ENCODE results near the gene TSHZ3. TPM values are rescaled to one million over a fixed set of nuclear protein-coding genes. Genes with fewer than 3 reads are reported as not detected.

Gene TSHZ3
- total RNA-seq, 2 experiments from 2014 or later = 0.52 to 0.57 TPM

DNA sequence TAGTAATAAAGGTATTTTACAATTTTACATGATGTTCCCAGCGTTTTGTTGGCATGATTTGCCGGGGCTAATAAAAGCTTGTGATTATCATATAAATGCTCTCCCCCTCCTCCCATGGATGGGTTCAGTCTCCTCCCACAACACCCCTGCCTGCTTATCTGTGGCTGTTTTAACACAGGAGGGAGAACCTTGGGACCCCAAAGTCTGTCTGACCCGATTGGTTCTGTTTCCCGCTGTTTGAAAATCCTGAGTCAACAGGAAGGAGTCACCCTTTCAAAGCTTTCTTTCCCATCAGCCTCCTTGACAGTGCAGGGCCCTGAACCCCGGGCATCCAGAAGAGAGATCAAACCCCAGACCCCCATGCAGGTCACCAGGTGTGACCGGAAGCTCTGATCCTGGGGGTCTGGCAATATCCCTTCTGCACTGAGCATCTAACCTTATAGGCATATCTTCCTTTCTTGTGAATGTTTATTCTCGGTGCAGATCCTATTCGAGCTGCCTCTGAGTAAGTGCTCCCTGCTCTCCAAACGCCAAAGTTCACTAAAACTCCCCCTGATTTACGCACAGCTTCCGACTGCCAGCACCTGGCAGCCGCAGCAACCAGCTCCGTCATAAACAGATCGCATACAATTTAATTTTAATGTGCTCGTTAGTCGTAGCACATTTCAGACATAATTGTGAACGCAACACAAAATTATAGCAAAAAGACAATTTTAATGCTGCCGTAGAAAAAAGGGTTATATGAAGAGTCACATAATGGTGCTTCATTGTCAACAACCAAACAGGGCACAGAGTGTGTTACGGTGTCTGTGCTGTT is 74.8 kb downstream of the TSHZ3 start:
- ChIA-PET POLR2A (interaction anchor here (0.7 kb wide), 1 partner anchor 79 kb away, joined by 4 read pairs; no protein-coding TSS in a partner anchor), CTCF (interaction anchor here (0.5 to 0.6 kb wide), 2 partner anchors 391 to 721 kb away, joined by 3 read pairs; no protein-coding TSS in a partner anchor)

DNA sequence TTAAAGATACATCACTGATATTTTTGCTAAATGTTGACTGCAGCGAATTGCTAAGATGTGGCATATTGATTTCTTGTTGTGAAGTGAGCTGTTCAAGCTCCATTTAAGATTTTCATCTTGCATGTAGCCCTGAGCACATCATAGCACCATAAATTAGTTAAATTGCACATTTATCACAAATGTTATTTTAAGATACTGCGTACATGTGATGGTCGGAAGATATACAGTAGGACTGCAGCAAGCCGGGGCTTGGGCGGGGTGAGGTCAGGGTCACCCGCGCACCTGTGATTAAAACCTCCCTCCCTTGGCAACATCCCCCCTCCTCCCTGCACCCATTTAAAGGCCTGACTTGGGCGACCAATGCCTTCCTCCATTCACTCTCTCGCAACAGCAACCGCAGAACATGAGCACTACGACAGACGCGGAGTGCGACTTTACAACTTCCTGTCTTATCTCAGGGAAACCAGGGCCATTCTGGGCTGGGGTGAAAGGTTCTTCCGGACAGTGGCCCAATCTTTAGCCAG is 76.6 kb downstream of the TSHZ3 start:
- POLR2A ChIA-PET = no interaction called here
- CTCF ChIA-PET = interaction anchor here (1.1 kb wide), 1 partner anchor 25 kb away, joined by 3 read pairs; no protein-coding TSS in a partner anchor

DNA sequence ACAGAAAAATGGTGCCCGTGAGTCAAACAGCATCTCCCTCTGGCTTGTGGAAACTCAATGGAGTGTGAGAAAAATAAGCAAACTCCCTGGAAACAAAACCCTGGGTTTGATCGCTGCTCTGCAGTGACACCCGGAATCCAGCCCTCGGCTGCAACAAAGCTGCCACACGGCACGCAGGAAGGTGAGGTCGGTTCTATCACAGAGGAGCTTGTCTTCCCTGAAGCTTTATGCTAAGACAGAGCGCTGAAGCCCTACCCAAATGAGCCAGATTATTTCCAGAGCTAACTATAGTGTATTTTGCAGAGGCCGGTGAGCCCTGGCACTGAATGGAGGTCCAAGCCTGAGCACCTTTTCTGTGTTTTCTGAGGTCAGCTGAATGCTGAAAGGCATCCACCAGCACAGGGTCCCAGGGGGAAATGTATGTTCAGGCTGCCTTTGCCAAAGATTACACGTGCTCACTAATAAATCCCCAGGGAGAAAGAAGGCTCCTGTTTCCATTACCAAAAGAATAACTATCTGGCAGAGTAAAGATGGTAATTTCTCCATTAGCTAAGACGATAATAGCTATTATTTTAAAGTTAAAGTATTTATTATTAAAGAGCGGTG is 77.8 kb downstream of the TSHZ3 start:
- ChIA-PET CTCF (interaction anchor here (0.9 to 1.1 kb wide), 2 partner anchors 16 to 26 kb away, joined by 3 read pairs; no protein-coding TSS in a partner anchor), POLR2A (no interaction called here)

DNA sequence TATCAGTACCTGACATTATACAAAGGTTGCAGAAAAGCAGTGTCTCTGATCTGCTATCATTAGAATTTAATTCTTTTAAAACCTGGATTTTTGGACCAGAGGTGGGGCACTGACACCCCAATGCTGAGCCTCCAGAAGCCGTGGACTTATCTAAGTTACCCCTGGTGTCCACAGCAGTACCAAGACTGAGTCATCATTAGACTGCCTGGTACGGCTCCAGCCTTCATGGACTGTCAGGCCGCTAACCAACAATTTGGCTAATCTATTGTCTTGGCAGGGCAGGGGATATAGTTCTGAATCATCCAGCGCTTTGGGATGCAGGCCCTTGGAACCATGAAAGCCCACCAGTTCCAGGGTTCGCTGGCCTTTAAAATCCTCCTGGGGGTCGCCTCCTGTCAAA is 78.3 kb downstream of the TSHZ3 start:
- CTCF ChIA-PET = no interaction called here
- POLR2A ChIA-PET = no interaction called here

DNA sequence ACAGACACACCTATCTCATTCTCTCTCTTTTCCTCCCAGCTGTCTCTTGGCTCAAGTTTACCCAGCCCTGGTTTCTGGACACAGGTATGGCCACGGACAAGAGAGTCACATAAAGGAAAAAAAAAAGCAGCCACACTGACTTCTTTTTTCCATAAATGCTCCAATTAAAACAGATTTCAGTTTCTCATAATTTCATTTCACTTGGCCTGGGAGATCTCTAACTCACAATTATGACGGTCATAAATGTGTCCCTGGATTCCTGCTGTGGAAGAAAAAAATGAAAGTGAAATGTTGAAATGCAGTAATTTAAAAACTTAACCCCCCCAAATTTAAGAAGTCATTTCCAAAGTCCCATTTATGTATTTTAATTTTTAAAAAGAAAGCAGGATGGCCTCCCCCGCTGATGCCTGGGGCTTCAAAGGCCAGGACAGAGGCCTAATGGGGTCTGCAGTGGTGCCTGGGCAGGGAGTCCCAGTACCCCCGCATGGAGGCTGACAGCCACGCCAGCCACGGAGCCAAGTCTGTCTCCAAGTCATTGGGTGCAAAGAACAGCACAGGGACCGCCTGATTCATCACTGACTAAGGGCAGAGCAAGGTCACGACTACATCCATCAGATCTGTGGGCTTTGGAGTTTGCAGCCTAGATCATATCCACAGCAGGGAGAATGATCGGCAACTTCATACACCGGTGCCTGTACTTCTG is 79.7 kb downstream of the TSHZ3 start:
- POLR2A ChIA-PET = no interaction called here
- CTCF ChIA-PET = no interaction called here

DNA sequence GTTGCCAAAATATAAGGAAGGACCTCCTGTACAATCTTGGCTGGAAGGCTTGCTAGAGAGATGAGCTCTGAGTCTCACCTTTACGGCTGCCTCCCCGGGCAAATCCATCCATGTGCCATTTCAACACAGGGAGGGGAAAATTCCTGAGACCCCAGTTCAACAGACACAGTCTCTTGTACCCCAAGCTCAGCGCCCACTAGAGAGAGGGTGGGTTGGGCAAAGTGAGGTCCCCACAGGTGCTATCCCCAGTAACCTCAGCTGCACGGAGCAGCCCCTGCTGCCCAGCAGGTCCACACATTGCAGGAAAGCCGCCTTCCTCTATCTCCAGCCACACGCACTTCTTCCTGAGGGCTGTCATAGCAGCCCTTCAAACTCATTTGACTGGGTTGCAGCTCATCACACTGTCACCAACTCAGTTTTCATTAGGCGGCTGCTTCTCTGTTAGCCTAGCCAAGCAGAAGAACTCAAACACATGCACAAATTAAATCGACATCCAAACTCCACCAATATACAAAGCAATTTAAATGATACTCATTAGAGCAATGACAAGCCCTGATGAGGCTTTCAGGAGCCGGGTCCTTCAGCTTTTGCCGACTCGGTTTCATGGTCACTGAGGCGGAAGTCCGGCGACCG is 80.4 kb downstream of the TSHZ3 start:
- POLR2A ChIA-PET = no interaction called here
- CTCF ChIA-PET = no interaction called here

DNA sequence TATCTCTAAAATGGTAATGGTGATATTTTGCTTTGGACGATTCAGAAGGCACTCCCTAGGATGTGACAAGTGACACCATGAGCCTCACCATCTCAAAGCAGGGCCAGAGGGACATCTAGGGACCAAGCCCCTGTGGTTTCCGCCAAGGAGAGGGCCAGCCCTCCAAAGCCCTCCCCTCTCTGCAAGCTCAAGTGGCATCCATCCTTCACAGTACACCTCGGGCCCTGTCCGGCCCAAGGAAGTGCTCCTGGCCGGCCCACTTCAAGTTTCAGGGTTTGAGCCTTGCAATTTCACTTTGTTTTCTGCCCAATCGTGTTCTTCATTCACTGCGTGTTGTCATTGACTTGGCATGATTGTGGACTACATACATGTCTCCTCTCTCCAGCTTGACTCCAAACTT is 82.5 kb downstream of the TSHZ3 start:
- ChIA-PET POLR2A (no interaction called here), CTCF (no interaction called here)

DNA sequence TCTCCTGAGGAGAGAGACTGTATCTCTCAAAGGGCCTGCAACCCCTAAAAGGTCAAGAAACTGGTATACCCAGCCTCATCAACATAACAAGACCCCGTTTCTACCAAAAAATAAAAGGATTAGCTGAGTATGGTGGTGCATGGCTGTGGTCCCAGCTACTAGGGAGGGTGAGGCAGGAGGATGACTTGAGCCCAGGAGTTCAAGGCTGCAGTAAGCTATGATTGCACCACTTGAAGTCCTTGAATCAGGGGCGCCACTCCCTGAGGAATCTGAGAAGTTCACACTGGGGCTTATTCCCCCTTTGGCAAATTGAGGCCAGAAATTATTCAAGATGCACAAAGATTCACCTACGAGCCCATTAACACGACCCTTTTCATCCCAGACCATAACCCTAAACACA is 83.0 kb downstream of the TSHZ3 start:
- POLR2A ChIA-PET = no interaction called here
- CTCF ChIA-PET = no interaction called here

DNA sequence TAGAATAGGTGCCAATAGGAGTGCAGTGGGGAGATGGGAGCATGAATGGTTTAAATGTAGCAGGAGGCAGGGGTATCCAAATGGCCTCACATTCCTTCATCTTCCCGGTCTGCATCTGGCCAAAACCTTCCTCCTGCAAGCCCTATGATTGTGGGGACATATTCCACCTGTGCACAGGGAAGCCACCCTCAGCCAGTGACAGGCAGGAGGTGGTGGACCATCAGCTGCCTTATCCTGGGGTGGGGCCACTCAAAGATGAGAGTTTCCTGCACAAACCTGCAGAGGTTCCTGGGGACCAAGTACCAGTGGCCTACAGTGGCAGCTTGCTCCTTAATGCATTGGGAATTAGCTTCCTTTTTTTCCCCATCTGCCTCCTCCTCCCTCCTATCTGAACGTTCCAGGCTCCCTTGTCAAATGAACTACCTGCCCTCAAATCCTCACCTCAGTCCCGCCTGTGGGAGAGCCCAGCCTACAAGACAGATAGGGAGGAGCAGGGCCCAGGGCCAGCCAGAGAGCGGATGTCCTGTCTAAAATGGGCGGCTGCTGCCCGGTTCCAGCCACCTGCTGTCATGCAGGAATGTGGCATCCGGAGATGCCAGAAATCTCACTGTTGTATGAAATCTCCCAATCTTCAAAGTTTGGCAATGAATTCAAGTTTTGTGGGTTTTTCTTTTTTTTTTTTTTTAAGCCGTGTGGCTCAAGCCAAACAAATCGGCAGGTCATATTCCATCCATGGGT is 85.0 kb downstream of the TSHZ3 start:
- ChIA-PET POLR2A (no interaction called here), CTCF (no interaction called here)

DNA sequence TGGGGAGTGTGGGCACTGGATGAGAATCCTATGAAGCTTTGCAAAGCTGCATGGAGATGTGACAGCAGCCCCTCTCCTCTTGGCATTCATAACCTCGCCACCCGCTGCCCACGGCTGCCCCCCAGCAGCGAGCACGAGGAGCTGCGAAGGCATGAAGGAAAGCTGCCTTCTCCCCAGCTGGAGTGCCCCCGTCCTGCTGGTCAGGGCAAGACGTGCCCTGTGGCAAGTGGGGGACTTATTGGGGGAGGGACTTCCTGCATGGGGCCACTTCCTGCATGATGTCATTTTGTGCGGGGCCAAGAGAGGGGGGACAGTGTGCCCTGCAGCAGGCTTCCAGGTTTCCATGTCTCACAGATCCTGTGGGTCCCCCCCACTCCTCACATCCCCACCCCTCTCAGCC is 85.9 kb downstream of the TSHZ3 start:
- ChIA-PET POLR2A (no interaction called here), CTCF (no interaction called here)

DNA sequence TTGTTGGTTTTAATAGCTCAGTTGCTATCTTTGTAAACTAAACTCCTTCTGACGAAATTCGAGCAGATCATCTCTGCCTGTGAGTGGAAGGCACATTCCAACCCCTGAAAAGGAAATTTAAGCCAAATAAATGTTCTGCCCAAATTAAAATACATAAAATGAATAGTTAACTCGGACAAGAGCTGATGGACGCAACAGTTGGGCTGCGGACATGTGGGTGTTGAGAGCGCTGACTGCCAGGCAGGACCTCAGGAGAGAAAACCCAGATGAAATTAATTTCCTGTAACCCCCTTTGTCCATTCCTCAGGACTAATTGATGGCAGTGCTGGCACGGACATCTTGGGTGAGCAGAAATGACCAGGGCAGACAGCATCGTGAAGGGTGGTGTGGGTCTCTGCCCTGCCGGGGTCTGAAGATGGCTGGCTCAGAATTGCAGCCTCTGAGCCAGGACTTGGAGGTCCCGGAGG is 86.5 kb downstream of the TSHZ3 start:
- CTCF ChIA-PET = no interaction called here
- POLR2A ChIA-PET = no interaction called here

DNA sequence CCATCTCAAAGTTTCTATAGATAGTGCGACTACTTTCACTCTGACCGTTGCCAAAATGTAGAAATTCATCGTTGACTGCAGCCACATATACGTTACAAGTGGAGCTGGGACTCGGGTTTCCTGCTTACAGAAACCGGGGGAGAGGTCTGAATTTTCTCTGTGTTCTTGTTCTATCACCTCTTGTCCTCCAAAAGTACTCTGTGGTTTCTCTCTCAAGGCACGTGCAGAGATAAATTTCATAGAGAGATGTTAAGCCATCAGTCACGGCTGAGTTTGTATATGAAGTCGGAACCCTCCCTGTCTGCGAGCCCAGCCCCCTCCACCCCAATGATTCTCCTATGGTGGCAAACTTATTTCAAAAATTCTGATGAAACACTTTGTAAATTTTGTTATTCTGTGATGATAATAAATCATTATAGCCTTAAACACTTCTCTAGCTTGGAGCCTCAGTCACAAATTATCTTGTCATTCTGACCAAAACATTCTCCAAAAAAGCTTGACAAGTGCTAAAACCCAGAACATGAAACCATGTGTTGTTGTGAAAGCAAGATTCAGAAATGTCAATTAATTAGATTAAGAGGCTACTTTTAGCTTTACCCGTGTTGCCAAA is 87.5 kb downstream of the TSHZ3 start:
- POLR2A ChIA-PET = no interaction called here
- CTCF ChIA-PET = no interaction called here

DNA sequence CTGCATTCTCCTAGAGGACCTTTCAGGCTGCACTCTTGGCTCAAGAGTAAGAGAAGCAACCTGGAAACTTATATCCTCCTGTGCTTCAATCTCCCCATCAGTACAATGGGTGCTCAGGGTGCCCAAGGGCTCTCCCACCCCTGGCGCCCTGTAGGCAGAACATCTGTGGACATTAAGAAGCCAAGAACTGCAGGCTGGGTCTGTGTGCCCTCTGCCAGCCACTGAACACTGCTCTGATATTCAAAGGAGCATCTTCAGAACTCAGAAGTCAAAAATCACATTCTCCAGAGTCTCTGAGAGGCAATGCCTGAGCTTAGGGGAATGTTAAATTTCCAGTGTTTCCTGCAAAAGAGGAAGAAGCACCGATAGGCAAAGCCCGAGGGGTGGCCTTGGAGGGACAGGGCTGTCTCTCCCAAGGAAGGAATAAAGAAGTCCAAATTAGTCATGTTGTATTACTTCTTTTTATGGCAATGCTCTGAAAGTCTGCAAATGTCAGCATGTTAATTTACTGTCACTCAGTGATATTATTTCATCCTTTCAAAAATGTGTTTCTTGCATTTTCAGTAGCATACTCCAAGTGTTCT is 88.1 kb downstream of the TSHZ3 start:
- ChIA-PET POLR2A (no interaction called here), CTCF (no interaction called here)

DNA sequence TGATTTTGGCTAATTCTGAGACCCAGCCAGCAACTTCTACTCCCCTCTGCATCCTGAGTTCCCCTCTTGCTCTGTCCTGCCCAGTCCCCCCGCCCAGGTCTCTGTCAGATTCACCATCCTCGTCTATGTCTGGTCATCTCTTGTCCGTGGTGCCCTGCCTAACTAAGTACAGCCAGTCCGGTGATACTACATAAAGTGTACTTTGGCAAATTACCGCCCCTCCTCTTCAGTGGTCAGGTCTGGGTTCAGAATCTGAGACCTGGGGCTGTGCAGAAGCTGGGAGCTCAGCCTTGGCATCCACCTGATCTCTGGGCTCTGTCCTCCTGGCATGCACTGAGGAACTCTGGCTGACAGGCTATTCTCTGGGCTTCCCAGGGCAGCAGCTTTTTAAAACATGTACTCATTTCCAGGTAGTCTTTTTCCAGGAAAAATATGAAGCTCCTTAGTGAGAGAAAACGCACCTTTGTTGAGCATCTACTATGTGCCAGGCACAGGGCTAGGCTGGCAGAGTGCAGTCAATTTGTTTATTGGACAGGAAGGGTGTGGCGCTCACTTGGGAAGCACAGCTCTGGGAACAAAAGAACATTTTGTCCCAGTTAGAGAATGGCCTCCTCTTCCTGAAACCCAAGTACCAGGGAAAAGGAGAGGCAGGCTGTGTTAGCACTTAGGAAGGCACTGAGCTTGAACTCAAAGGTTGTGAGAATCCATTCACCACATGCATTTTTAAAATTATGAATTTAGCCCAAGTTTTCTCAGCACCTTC is 88.9 kb downstream of the TSHZ3 start:
- ChIA-PET POLR2A (no interaction called here), CTCF (no interaction called here)

DNA sequence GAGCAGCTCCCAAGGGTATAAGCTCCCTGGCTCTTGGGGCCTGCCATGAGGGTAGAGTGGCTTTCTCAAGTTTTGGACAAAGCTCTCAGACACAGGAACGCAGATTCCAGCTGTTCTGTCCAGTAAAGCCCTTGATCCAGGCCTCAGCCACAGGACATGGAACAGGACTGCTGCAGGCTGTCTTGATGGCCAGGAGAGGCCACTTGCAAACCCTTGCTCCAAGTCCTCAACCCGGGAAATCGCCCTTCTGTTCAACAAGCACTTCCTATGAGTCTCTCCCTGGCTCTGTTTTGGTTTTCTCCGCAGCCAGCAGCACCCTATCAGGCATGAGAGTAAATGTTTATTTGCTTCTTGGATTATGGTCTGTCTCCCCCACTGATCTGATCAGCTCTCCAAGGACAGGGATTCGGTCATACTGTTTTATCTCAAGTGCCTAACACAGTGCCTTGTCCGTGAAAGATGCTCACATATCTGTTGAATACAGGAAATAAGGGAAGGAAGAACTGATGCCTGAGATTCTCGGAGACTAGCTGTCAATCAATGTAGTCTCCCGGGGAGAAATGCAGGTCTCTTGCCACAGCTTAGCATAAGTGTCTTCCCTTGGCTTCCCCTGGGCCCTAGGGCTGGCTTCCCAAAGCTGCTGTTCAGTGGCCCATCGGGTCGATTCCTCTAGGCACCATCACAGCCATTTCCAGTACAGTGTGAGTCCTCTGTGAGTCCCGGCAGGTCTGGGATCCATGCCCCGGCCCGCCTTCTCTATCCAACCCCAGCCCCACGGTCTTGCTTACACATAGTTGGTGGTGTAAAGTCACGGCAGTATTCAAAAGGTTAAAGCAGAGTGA is 90.8 kb downstream of the TSHZ3 start:
- POLR2A ChIA-PET = no interaction called here

DNA sequence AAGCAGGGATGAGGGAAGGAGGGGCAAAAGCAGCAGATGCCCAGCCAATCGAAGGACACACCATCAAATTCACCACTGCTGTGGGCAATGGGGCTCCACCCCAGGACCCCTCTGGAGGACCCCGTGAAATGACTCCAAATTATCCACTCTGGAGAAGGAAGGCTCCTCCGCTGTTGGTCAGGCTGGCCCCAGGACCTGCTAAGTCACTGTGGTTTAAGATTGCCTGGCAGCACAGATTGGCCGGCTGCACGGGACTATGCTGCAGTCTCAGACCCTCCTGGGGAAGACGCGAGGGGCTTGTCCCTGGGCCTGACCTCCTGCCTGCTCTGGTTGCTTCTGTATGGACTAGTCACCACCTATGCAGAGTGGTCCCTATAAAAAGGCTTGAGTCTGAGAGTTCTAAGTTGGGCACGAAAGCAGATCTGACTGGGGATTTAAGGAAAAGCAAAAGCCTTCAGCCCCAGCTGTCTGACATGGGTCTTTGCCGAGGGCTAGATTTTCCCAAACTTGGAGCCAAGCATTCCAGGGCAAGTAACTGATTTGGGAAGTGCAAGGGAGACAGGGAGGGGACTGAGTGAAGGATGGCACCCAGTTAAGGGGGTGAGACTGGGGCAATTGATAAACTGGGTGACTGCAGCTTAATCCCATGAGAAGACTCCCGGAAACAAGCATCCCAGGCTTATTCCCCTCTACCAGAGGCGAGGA is 91.7 kb downstream of the TSHZ3 start:
- POLR2A ChIA-PET = no interaction called here

More for the DNA sequence above, 90.8 kb downstream of the TSHZ3 start:
- CTCF ChIA-PET = no interaction called here

DNA sequence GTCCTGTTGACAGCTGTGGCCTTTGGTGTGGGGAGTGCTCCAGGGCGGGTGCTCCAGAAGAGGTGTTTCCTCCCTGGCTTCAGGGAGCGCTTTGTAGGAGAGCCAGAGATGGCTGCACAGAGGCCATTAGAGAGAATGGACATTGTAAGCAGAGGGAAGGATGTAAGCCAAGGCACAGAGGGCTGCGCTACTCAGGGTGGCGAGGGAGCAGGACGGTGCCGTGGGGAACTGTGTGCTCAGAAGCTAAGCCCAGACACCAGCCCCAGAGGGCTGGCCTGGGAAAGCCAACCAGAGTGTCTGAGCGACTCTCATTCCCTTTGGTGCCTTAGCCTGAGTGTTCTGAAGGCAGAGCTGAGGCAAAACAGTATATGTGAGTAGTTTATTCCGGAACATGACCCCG is 92.2 kb downstream of the TSHZ3 start:
- ChIA-PET POLR2A (no interaction called here), CTCF (no interaction called here)

More for the DNA sequence above, 91.7 kb downstream of the TSHZ3 start:
- CTCF ChIA-PET = no interaction called here

Data from activated CD8-positive, alpha-beta memory T cell treated with anti-CD3 and anti-CD28 coated beads for 36 hours (primary cell).